ENCODE results near the gene ISOC1.

GRCh38 chr5:129110742-129111141 is 16.2 kb downstream of the ISOC1 start:
- TF ChIP-seq EZH2 (IDR thresholded peaks at IDR 0.05; ENCODE audit: low read length, missing control alignments) (no peak), CTCF (conservative IDR thresholded peaks at IDR 0.05 in 1 of 2, IDR thresholded peaks at IDR 0.05 in 1 of 2; ENCODE audit: low read depth in 1 of 2, low read length in 2 of 2) (no peak)
